Spleen (tissue), 11 donors: ENCODE data around the gene CA10. TPM values are rescaled to one million over a fixed set of nuclear protein-coding genes. Genes with fewer than 3 reads are reported as not detected.

ENCODE experiments used
- DNase-seq: peaks from one replicate; pipeline ENCODE4 v3.0.0-alpha.2; 2020
- H3K27ac ChIP-seq, 8 donors: fragments of 200-600 bp; sonication (generic) in 7 of 8; 1 replicate in 4 of 8; 2 replicates in 4 of 8; pipeline versions ENCODE4 v1.5.0 to v1.8.0; 2016 to 2021; ENCODE audit warnings: inconsistent platforms in 4 of 8, mild to moderate bottlenecking in 4 of 8, moderate library complexity in 1 of 8
- H3K27me3 ChIP-seq, 7 donors: fragments of 200-600 bp; sonication (generic) in 6 of 7; replicated peaks in 1 of 7; 1 replicate in 4 of 7; 2 replicates in 3 of 7; pipeline versions ENCODE4 v1.5.0 to v1.8.0; 2016 to 2021; ENCODE audit warnings: inconsistent platforms in 3 of 7, mild to moderate bottlenecking in 1 of 7
- H3K36me3 ChIP-seq, 6 donors: fragments of 200-600 bp; sonication (generic) in 5 of 6; 1 replicate in 4 of 6; 2 replicates in 2 of 6; pipeline versions ENCODE4 v1.5.0 to v1.8.0; 2016 to 2021; ENCODE audit warnings: inconsistent platforms in 2 of 6
- H3K4me1 ChIP-seq, 6 donors: fragments of 200-600 bp; sonication (generic) in 5 of 6; 1 replicate in 3 of 6; 2 replicates in 3 of 6; pipeline versions ENCODE4 v1.5.0 to v1.8.0; 2016 to 2021; ENCODE audit warnings: inconsistent platforms in 3 of 6
- H3K4me3 ChIP-seq, 8 donors: fragments of 200-600 bp; sonication (generic) in 7 of 8; 1 replicate in 4 of 8; 2 replicates in 4 of 8; pipeline versions ENCODE4 v1.5.0 to v1.8.0; 2016 to 2021; ENCODE audit warnings: inconsistent platforms in 4 of 8, mild to moderate bottlenecking in 4 of 8, moderate library complexity in 2 of 8
- H3K9me3 ChIP-seq, 8 donors: fragments of 200-600 bp; sonication (generic) in 7 of 8; 1 replicate in 4 of 8; 2 replicates in 4 of 8; pipeline versions ENCODE4 v1.5.0 to v1.8.0; 2016 to 2021; ENCODE audit warnings: inconsistent platforms in 4 of 8
- CTCF ChIP-seq, 11 experiments: fragments of 200-600 bp in 7 of 11; fragments of 450-650 bp in 4 of 11; sonication (generic) in 4 of 11; IDR thresholded peaks in 8 of 11; conservative IDR thresholded peaks in 3 of 11; 1 replicate in 7 of 11; 2 replicates in 4 of 11; pipeline versions ENCODE4 v1.4.0 to v1.8.0; 2016 to 2021; ENCODE audit warnings: antibody characterized with exemption in 11 of 11, inconsistent platforms in 4 of 11, mild to moderate bottlenecking in 1 of 11
- POLR2A ChIP-seq, 3 donors: fragments of 450-650 bp; IDR thresholded peaks; one replicate each; pipeline ENCODE4 v1.5.1; 2017; ENCODE audit warnings: antibody characterized with exemption in 3 of 3, mild to moderate bottlenecking in 1 of 3
- POLR2AphosphoS5 ChIP-seq, 3 donors: sonication (generic); formaldehyde crosslinking; IDR thresholded peaks; one replicate each; pipeline ENCODE4 v1.5.1; 2017; ENCODE audit warnings: antibody characterized with exemption in 3 of 3
- WGBS, 5 donors: extraction: QIAGEN DNeasy Blood & Tissue Kit in 3 of 5; methylation state at CpG; one replicate each; pipeline versions ENCODE4 v1.1.5 to v1.1.7; 2013 to 2018; 5-methylcytosine and 5-hydroxymethylcytosine counted together
- intact Hi-C: fragments of 100-400 bp; cut with DNase I; formaldehyde crosslinking; loops from one replicate; pipeline ENCODE4 v1.15.0; 2023; ENCODE audit warnings: low total_unique reads
- polyA plus RNA-seq, 3 donors: library from polyadenylated mRNA; stranded (reverse); fragments of 200-250 nt; gene quantifications; one replicate each; pipeline ENCODE4 v1.2.1, GENCODE V29; 2013
- total RNA-seq, 7 donors: library from RNA; depleted of rRNA in 3 of 7; stranded (reverse); fragments of >200 nt in 3 of 7; fragmentation: NEBNext Ultra II Directional in 4 of 7; extraction: Animal tissue kit (Norgen Biotek cat#: 25700) in 4 of 7; gene quantifications; one replicate each; pipeline versions ENCODE4 v1.1.0 to v1.2.1, GENCODE V29; 2016 to 2021
- donor health status: healthy with polysubstance abuse.
- donor health status: DM: no; HTN: no; CAD: no; lungs with moderate emphysema.
- donor health status: DM: no; HTN: no; CAD: no.
- donor health status: Bipolar disorder and iron deficiency.
- donor health status: healthy.
- donor health status: DM: no; HTN: no; CAD: no.
- donor health status: DM: yes; HTN: yes; CAD: no.

The CA10 gene
- total and polyA plus RNA-seq, 10 donors: 0.19 to 0.22 TPM; not detected in 8

DNA sequence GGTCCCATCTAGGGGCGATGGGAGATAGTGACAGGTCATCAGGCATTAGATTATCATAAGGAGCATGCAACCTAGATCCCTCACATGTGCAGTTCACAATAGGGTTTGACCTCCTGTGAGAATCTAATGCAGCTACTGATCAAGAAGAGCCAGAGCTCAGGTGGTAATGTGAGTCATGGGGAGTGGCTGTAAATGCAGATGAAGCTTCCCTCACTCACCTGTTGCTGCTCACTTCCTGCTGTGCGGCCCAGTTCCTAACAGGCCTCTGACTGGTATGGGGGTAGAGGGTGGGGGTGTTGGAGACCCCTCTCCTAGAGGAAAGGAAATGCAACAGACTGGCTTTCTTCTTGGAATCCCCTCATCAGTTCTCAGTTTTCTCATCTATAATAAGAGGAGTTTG, 131.4 kb downstream of the CA10 start:
- DNase-seq: no peak
- intact Hi-C loops: no loop called here
- H3K9me3 ChIP-seq: no peaks in the 10 kb centered on the region
- 77 to 96% (median 81%) methylated on average over 2 of the region's 2 CpGs for WGBS, 5 donors
- no peaks in the 10 kb centered on the region for H3K4me1 ChIP-seq
- no peak overlapping the region for H3K4me3 ChIP-seq
- H3K36me3 ChIP-seq: no peaks in the 10 kb centered on the region
- TF ChIP-seq POLR2A (IDR thresholded peaks at IDR 0.05): no peak
- TF ChIP-seq POLR2AphosphoS5 (IDR thresholded peaks at IDR 0.05): no peak
- no peak for TF ChIP-seq CTCF (IDR thresholded peaks at IDR 0.05 in 8 of 11, conservative IDR thresholded peaks at IDR 0.05 in 3 of 11)
- H3K27me3 ChIP-seq: no peaks in the 10 kb centered on the region
- no peak overlapping the region for H3K27ac ChIP-seq

GRCh38 chr17:52026075-52026474, 132.4 kb downstream of the CA10 start:
- intact Hi-C loops: no loop called here
- Histone ChIP-seq H3K4me3 (no peak overlapping the region), H3K9me3 (no peaks in the 10 kb centered on the region), H3K4me1 (no peaks in the 10 kb centered on the region), H3K36me3 (no peaks in the 10 kb centered on the region), H3K27ac (no peak overlapping the region), H3K27me3 (no peaks in the 10 kb centered on the region)
- TF ChIP-seq POLR2AphosphoS5 (IDR thresholded peaks at IDR 0.05) (no peak), POLR2A (IDR thresholded peaks at IDR 0.05) (no peak), CTCF (IDR thresholded peaks at IDR 0.05 in 8 of 11, conservative IDR thresholded peaks at IDR 0.05 in 3 of 11) (no peak)
- DNase-seq: no peak
- WGBS, 5 donors: 53 to 74% (median 60%) methylated on average over 2 of the region's 2 CpGs

DNA sequence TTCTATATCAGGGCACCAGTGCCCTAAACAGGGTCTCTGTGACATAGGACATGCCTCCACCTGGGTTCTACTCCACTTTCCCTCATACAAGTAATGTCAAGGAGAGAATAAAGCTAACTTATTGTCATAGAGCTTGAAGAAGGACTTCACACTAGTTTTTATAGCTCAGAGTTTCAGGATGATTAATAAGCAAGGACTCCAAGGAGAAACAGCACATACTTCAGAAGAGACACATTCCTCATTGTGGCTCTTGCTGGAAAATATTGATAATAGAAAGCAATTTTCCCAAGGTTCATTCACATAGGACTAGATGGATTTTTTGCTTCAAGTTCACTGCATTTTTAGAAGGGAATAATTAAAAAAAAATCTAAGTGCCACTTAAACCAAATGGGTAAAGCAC, 133.3 kb downstream of the CA10 start:
- intact Hi-C loops: no loop called here
- no peaks in the 10 kb centered on the region for H3K4me1 ChIP-seq
- TF ChIP-seq POLR2A (IDR thresholded peaks at IDR 0.05) (no peak), CTCF (IDR thresholded peaks at IDR 0.05 in 8 of 11, conservative IDR thresholded peaks at IDR 0.05 in 3 of 11) (no peak)
- no peak overlapping the region for H3K27ac ChIP-seq
- no peak overlapping the region for H3K4me3 ChIP-seq
- no peaks in the 10 kb centered on the region for H3K27me3 ChIP-seq
- no peaks in the 10 kb centered on the region for H3K9me3 ChIP-seq
- H3K36me3 ChIP-seq: no peaks in the 10 kb centered on the region
- no peak for DNase-seq

GRCh38 chr17:52024300-52024870, 134.1 kb downstream of the CA10 start:
- H3K9me3 ChIP-seq: no peaks in the 10 kb centered on the region
- TF ChIP-seq POLR2A (IDR thresholded peaks at IDR 0.05) (no peak), CTCF (IDR thresholded peaks at IDR 0.05 in 8 of 11, conservative IDR thresholded peaks at IDR 0.05 in 3 of 11) (no peak), POLR2AphosphoS5 (IDR thresholded peaks at IDR 0.05) (no peak)
- no peaks in the 10 kb centered on the region for H3K27me3 ChIP-seq
- intact Hi-C loops: no loop called here
- WGBS, 5 donors: 24 to 49% (median 27%) methylated on average over 2 of the region's 2 CpGs
- no peak for DNase-seq
- no peaks in the 10 kb centered on the region for H3K4me1 ChIP-seq
- H3K27ac ChIP-seq: no peak overlapping the region
- no peak overlapping the region for H3K4me3 ChIP-seq
- no peaks in the 10 kb centered on the region for H3K36me3 ChIP-seq
